IMR-90 (cell line): ENCODE measurements around the gene DNMT1. TPM values are rescaled to one million over a fixed set of nuclear protein-coding genes. Genes with fewer than 3 reads are reported as not detected.

ENCODE experiments used
- ATAC-seq: fragments of 200-7000 bp; cut with Tn5 transposase; 2 replicates; pipeline ENCODE4 v1.9.1; 2020; ENCODE audit warnings: low read depth, mild to moderate bottlenecking, moderate library complexity
- BruUV-seq: library from RNA; stranded (reverse); fragments of 400-500 nt; replicated peaks from 2 replicates; lab custom pipeline; 2021; lab: Mats Ljungman, UMichigan
- CTCF ChIA-PET: fragments of 300-600 bp; formaldehyde crosslinking; extraction: SDS; loops from one replicate; lab custom pipeline; 2021; ENCODE audit warnings: antibody characterized with exemption; lab: Yijun Ruan, JAX
- POLR2A ChIA-PET: fragments of 300-600 bp; sonication (Branson Sonifier 250); formaldehyde crosslinking; loops from one replicate; lab custom pipeline; 2022; ENCODE audit warnings: antibody characterized with exemption; ENCODE audit not compliant: unreplicated experiment; lab: Charles Lee
- DNase-seq: peaks from one replicate; pipeline ENCODE4 v3.0.0; 2013
- H2AFZ ChIP-seq: replicated peaks from 2 replicates; pipeline ENCODE3; 2013; ENCODE audit warnings: low read length, mild to moderate bottlenecking; ENCODE audit not compliant: poor library complexity
- H2AK5ac ChIP-seq: 2 replicates; pipeline ENCODE4 v1.6.1; 2013; ENCODE audit warnings: low read depth, low read length, inconsistent platforms
- H2AK9ac ChIP-seq: replicated peaks from 2 replicates; pipeline ENCODE3; 2013; ENCODE audit warnings: mild to moderate bottlenecking, low read depth, low read length, moderate library complexity; ENCODE audit not compliant: poor library complexity
- H2BK120ac ChIP-seq: 2 replicates; pipeline ENCODE4 v1.6.1; 2013; ENCODE audit warnings: low read depth, low read length, inconsistent platforms
- H2BK15ac ChIP-seq: 3 replicates; pipeline ENCODE4 v1.6.1; 2013; ENCODE audit warnings: low read depth, low read length, inconsistent platforms
- H2BK20ac ChIP-seq: 2 replicates; pipeline ENCODE4 v1.6.1; 2013; ENCODE audit warnings: low read depth, mild to moderate bottlenecking, inconsistent platforms, low read length, moderate library complexity
- H2BK5ac ChIP-seq: 2 replicates; pipeline ENCODE4 v1.6.1; 2013; ENCODE audit warnings: mild to moderate bottlenecking, low read depth, low read length, inconsistent platforms; ENCODE audit not compliant: poor library complexity, severe bottlenecking
- H3K14ac ChIP-seq: replicated peaks from 2 replicates; pipeline ENCODE4 v1.6.1; 2013; ENCODE audit warnings: low read depth, low read length, inconsistent platforms
- H3K18ac ChIP-seq: 2 replicates; pipeline ENCODE4 v1.6.1; 2013; ENCODE audit warnings: low read depth, low read length, control low read depth
- H3K23ac ChIP-seq: 2 replicates; pipeline ENCODE4 v1.6.1; 2013; ENCODE audit warnings: low read depth, low read length, inconsistent platforms
- H3K27ac ChIP-seq: 2 replicates; pipeline ENCODE4 v1.5.1; 2013; ENCODE audit warnings: mild to moderate bottlenecking, control low read depth, low read length; ENCODE audit not compliant: insufficient read depth
- H3K27me3 ChIP-seq: 2 replicates; pipeline ENCODE4 v1.6.1; 2013; ENCODE audit warnings: low read length; ENCODE audit not compliant: control insufficient read depth, insufficient read depth
- H3K36me3 ChIP-seq: 2 replicates; pipeline ENCODE4 v1.6.1; 2013; ENCODE audit warnings: low read length, mixed read lengths; ENCODE audit not compliant: control insufficient read depth, insufficient read depth
- H3K4ac ChIP-seq: 2 replicates; pipeline ENCODE4 v1.6.1; 2013; ENCODE audit warnings: low read depth, low read length, inconsistent platforms
- H3K4me1 ChIP-seq: 2 replicates; pipeline ENCODE4 v1.6.1; 2013; ENCODE audit warnings: low read length, mixed read lengths; ENCODE audit not compliant: control insufficient read depth, insufficient read depth
- H3K4me2 ChIP-seq: 2 replicates; pipeline ENCODE4 v1.6.1; 2013; ENCODE audit warnings: low read depth, mild to moderate bottlenecking, control low read depth, low read length, moderate library complexity
- H3K4me3 ChIP-seq: 2 replicates; pipeline ENCODE4 v1.5.1; 2013; ENCODE audit warnings: low read depth, mild to moderate bottlenecking, control low read depth, low read length, moderate library complexity; ENCODE audit not compliant: insufficient read depth
- H3K56ac ChIP-seq: 2 replicates; pipeline ENCODE4 v1.6.1; 2013; ENCODE audit warnings: low read length, inconsistent platforms; ENCODE audit not compliant: insufficient read depth; ENCODE audit errors: extremely low read depth
- H3K79me1 ChIP-seq, 2 experiments: 2 replicates each; pipeline ENCODE4 v1.6.1; 2013; ENCODE audit warnings: low read length in 2 of 2, inconsistent platforms in 1 of 2, low read depth in 1 of 2
- H3K9ac ChIP-seq: 2 replicates; pipeline ENCODE4 v1.6.1; 2013; ENCODE audit warnings: low read depth, low read length, control low read depth
- H3K9me1 ChIP-seq: 2 replicates; pipeline ENCODE4 v1.6.1; 2013; ENCODE audit warnings: low read length, inconsistent platforms; ENCODE audit not compliant: insufficient read depth
- H3K9me3 ChIP-seq: 2 replicates; pipeline ENCODE4 v1.6.1; 2013; ENCODE audit warnings: low read length; ENCODE audit not compliant: control insufficient read depth, insufficient read depth
- H4K20me1 ChIP-seq: 2 replicates; pipeline ENCODE4 v1.6.1; 2013; ENCODE audit warnings: low read length, inconsistent platforms; ENCODE audit not compliant: insufficient read depth
- H4K5ac ChIP-seq: 2 replicates; pipeline ENCODE4 v1.6.1; 2013; ENCODE audit warnings: mild to moderate bottlenecking, low read depth, low read length, control low read depth
- H4K8ac ChIP-seq, 2 experiments: 2 replicates each; pipeline ENCODE4 v1.6.1; 2013; ENCODE audit warnings: low read depth in 2 of 2, low read length in 2 of 2, control low read depth in 1 of 2, inconsistent platforms in 1 of 2
- H4K91ac ChIP-seq: 2 replicates; pipeline ENCODE4 v1.6.1; 2013; ENCODE audit warnings: low read depth, low read length, inconsistent platforms; ENCODE audit not compliant: insufficient read depth
- MAZ ChIP-seq: IDR thresholded peaks from 2 replicates; pipeline ENCODE4 v1.6.1; 2012; ENCODE audit warnings: low read depth, mild to moderate bottlenecking, low read length, improper control_type of control experiment, moderate library complexity, borderline replicate concordance
- RFX5 ChIP-seq: IDR thresholded peaks from 2 replicates; pipeline ENCODE4 v1.8.0; 2012; ENCODE audit warnings: low read depth, mild to moderate bottlenecking, low read length, moderate library complexity
- WGBS, 2 experiments: methylation state at CpG; one replicate each; pipeline versions ENCODE4 v1.1.5 to v1.1.7; 2013; ENCODE audit warnings: missing lambda C conversion rate in 2 of 2; ENCODE audit not compliant: insufficient read length in 1 of 2; ENCODE audit errors: extremely low coverage in 2 of 2; 5-methylcytosine and 5-hydroxymethylcytosine counted together
- dilution Hi-C: fragments of 300-500 bp; cut with HindIII; formaldehyde crosslinking; loops from one replicate; pipeline ENCODE4 v1.14.3; 2018; ENCODE audit warnings: low sequenced_read_pairs; ENCODE audit not compliant: unreplicated experiment
- in situ Hi-C: fragments of 300-500 bp; cut with MboI; formaldehyde crosslinking; loops from 3 replicates; pipeline ENCODE4 v1.14.3; 2019; ENCODE audit warnings: low sequenced_read_pairs, inconsistent platforms, mixed read lengths
- intact Hi-C: fragments of 100-400 bp; cut with micrococcal nuclease; formaldehyde crosslinking; loops from 2 replicates; pipeline ENCODE4 v1.10.0; 2022
- polyA plus RNA-seq, 3 experiments: library from polyadenylated mRNA; depleted of rRNA; stranded (reverse); fragments of >200 nt; gene quantifications; 2 replicates each; pipeline ENCODE4 v1.2.3, GENCODE V29; 2012; ENCODE audit warnings: low replicate concordance in 1 of 3
- total RNA-seq: library from RNA; depleted of rRNA; stranded (reverse); fragments of >200 nt; gene quantifications from 2 replicates; pipeline ENCODE4 v1.2.3, GENCODE V29; 2012
- TF ChIP-seq, protein P1 (sequence below): conservative IDR thresholded peaks from 2 replicates; pipeline ENCODE4 v1.5.1; 2012; ENCODE audit warnings: mild to moderate bottlenecking, low read depth, low read length, improper control_type of control experiment

Gene DNMT1
- total and polyA plus RNA-seq, 2 of the 4 experiments (the other 2 are of a cell fraction), result 26.2 to 83.6 TPM

DNA sequence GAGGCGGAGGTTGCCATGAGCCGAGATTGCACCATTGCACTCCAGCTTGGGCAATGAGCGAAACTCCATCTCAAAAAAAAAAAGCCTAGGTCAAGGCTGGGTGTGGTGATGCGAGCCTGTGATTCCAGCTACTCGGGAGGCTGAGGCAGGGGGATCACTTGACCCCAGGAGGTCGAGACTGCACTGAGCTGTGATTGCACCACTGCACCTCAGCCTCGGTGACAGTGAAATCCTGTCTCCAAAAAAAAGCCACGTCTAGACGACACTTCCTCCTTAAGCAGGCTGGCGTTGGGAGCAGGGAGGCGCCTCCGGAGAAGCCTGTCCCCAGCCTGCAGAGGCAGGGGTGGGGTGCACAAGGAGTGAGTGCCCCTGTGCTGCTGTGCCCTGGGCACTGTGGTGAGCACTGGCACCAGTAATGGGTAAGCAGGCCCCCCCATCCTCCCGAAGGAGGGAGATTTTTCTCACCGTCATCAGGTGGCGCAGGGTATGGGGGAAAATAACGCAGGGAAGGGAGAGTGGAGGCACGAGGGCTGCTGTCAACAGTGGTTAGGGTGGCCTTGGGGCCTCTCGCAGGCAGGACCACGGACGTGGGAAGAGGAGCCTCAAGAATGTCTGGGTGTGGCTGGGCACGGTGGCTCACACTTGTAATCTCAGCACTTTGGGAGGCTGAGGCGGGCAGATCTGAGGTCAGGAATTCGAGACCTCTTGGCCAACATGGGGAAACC, 82.6 kb downstream of the DNMT1 start (continued):
- TF ChIP-seq, protein P1, sequence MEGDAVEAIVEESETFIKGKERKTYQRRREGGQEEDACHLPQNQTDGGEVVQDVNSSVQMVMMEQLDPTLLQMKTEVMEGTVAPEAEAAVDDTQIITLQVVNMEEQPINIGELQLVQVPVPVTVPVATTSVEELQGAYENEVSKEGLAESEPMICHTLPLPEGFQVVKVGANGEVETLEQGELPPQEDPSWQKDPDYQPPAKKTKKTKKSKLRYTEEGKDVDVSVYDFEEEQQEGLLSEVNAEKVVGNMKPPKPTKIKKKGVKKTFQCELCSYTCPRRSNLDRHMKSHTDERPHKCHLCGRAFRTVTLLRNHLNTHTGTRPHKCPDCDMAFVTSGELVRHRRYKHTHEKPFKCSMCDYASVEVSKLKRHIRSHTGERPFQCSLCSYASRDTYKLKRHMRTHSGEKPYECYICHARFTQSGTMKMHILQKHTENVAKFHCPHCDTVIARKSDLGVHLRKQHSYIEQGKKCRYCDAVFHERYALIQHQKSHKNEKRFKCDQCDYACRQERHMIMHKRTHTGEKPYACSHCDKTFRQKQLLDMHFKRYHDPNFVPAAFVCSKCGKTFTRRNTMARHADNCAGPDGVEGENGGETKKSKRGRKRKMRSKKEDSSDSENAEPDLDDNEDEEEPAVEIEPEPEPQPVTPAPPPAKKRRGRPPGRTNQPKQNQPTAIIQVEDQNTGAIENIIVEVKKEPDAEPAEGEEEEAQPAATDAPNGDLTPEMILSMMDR, result no peak

DNA sequence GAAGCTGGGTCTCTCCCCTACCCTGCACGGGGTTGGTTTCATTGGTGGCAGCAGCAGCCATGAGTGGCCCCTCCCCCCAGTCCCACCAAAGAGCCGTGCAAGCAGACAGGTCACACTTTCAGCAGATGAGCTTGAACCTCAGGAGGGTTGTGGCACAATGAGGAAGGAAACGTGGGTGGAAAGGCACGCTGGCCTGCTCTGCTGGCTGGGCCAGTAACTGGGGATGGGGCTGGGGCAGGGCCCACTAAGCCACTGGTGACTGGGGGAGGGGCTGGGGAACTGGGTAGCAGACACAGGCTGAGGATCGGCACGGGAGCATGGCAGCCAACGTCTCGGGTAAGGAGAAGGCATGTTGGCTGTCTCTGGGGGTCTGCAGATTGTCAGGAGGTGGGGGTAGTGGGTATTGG, 83.3 kb downstream of the DNMT1 start, which contains the start of gene P2RY11:
Gene P2RY11, plus strand, starts transcription at position 289 of the 407 bp plus-strand sequence. Its CDS starts 29 bp downstream, at position 318.
- BruUV-seq, result no TSS peak
- Histone ChIP-seq H3K4ac (no peak within 1 kb of the TSS), H3K9me3 (no peaks in the 10 kb centered on the region), H2BK5ac (peak within 1 kb of the TSS; percentile 14), H4K20me1 (peaks cover 19% of the 10 kb centered on the region), H3K9me1 (no peaks in the 10 kb centered on the region), H4K91ac (no peak within 1 kb of the TSS), H3K18ac (no peak within 1 kb of the TSS), H3K9ac (no peak within 1 kb of the TSS), H4K8ac (peak within 1 kb of the TSS in 1 of 2 experiments; percentile 33; a peak in 1 of 4 replicates), H3K27me3 (no peaks in the 10 kb centered on the region), H3K79me1 (peaks cover 16 to 43% of the 10 kb centered on the region in 2 experiments), H2AK9ac (peak within 1 kb of the TSS; percentile 76), H3K14ac (no peak within 1 kb of the TSS), H3K4me2 (no peak within 1 kb of the TSS), H4K5ac (no peak within 1 kb of the TSS), H3K56ac (no peak within 1 kb of the TSS), H3K27ac (no peak within 1 kb of the TSS), H2BK20ac (no peak within 1 kb of the TSS), H3K36me3 (peaks cover 60% of the 10 kb centered on the region), H3K4me1 (peaks cover 2% of the 10 kb centered on the region), H3K4me3 (no peak within 1 kb of the TSS), H2AFZ (peak within 1 kb of the TSS; percentile 32), H2BK15ac (no peak within 1 kb of the TSS), H3K23ac (no peak within 1 kb of the TSS), H2AK5ac (no peak within 1 kb of the TSS), H2BK120ac (no peak within 1 kb of the TSS)
- POLR2A ChIA-PET, result no interaction called here
- CTCF ChIA-PET, result no interaction called here
- in situ Hi-C loops, result no loop called here
- ATAC-seq (no peak), DNase-seq (no peak)
- intact Hi-C loops, result no loop called here
- WGBS, 2 experiments, result 60% methylated on average over 1 of the region's 8 CpGs; no CpG with 5 or more reads in 1 of the 2 experiments
- TF ChIP-seq RFX5, result no peak
- TF ChIP-seq MAZ, result no peak
- dilution Hi-C loops, result no loop called here
